RKO (cell line): ENCODE measurements around the gene CCDC187.
"Not testable (repeated sequence)": the region's sequence is repeated elsewhere in the genome, so short reads cannot be mapped to it uniquely, and the experiment has no call there.

Experiments
- DNase-seq: peaks from one replicate; pipeline ENCODE4 v3.0.0-alpha.2; 2016; ENCODE audit warnings: low spot score

CCDC187 gene

DNA sequence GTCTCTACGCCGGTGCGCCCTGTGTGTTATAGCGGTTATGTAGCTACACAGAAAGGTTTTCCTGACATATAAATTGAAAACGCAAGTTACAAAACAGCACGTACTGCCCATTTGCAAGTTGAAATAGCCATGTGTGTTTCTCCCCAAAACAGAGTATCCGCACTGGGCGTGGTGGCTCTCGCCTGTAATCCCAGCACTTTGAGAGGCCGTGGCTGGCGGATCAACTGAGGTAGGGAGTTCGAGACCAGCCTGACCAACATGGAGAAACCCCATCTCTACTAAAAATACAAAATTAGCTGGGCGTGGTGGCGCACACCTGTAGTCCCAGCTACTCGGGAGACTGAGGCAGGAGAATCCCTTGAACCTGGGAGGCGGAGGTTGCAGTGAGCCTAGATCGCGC lies 37.3 kb downstream of the CCDC187 start:
- DNase-seq, result not testable (repeated sequence)

DNA sequence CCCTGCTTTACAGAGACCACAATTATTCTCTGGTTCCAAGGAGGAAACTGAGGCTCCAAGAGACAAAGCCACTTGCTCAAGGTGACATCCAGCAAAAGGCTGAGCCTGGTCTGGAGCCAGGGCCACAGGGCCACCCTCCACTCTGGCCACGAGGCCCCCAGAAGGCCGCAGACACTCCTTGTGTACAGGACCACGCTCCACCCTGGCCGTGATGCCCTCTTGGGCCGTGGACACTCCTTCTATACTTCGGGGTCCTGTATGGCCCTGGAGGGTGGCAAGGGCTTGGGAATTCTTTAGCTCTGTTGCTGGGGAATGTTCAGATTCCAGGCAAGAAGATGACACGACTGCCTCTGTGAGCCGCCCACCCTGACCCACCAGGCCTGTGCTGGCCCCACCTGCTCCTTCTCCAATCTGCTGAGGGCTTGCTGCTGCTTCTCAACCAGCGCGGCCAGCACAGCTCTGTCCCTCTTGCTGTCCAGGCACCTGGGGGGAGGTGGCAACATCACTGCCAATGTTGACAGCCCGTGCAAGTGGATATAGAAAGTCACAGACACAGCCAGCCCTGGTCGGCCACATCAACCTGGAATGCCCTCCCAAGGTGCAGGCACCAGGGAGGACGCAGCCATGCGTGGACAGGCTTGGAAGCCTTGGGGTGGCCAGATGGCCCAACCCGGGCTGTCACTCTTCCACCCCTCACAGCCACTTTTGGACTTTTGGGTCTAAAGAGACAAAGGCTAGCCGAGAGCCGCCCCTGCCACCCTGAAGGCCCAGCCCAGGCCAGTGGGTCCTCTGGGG lies 38.1 kb downstream of the CCDC187 start:
- no peak for DNase-seq

DNA sequence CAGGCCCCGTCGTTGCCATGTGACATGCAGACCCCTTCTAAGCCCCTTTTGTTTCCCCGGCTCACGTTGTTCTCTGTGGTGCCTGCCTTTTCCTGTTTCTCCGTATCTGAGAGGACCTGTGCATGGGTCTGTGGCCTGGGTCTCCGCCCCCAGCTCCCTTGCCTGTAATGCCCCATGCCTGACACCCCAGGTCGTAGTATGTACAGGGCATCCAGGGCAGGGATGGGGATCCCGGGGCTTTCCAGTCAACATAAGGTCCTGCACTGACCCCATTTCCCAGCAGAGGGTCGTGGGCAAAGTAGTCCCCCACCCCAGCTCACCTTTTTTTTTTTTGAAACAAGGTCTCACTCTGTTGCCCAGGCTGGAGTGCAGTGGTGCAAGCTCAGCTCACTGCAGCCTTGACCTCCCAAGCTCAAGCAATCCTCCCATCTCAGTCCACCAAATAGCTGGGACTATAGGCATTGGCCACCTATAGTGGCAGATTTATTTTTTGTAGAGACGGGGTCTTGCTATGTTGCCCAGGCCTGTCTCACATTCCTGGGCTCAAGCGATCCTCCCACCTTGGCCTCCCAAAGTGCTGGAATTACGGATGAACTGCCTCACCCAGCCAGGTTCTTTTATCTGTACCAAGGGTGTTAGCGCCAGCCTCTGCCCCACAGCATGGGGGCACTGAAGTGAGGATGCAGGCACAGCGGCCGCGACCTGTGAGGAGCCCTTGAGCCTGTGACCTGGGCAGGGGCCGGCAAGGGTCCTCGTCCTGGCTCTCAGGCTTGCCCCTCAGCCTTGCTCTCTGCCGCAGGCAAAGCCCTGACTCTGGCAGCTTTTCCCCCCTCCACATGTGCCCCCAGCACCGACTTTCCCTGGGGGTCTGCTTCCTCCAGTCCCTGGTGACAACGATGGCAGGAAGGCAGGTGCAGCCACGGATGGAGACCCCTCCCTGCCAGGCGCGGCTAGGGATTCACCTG lies 39.2 kb downstream of the CCDC187 start:
- DNase-seq, result no peak

DNA sequence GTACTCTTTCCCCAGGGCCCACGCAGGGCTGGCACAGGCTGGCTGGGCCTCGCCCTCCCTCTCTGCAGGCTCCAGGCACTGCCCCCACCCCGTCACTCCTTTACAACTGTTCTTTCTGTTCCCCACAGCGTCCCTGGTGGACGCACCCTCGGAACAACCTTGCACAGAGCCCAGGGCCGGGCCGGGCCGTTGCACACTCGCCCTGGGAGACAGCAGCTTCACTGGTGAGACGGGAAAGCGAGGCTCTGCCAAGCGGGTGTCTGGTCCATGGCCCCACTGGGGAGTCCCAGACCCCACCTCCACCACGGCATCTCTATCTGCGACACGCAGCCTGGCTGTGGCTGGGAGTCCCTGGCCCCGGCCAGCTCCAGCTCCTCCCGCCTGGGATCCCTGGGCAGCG lies 39.9 kb downstream of the CCDC187 start:
- no peak for DNase-seq

DNA sequence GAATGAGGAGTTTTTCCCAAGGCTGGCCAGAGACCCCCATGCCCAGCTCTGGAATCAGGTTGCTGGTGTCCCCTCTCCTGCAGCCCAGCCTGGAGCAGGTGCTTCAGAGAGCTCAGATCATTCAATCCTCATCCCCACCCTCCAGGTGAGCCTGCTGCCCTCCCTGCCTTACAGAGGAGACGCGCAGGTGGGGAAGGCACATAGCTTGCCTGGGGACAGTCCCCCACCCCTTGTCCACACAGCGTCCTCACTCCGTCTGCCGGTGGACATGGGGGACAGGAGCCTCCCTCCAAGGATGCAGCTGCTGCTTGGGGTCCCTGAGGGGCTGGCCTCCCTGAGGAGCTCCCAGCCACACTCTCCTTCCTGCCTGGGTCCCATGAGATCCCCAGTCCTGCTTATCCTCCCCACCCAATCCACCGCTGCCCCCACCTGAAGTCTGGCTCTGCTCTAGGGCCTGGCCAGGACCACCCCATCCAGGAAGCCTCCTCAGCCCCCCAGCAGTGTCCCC lies 41.2 kb downstream of the CCDC187 start:
- no peak for DNase-seq

DNA sequence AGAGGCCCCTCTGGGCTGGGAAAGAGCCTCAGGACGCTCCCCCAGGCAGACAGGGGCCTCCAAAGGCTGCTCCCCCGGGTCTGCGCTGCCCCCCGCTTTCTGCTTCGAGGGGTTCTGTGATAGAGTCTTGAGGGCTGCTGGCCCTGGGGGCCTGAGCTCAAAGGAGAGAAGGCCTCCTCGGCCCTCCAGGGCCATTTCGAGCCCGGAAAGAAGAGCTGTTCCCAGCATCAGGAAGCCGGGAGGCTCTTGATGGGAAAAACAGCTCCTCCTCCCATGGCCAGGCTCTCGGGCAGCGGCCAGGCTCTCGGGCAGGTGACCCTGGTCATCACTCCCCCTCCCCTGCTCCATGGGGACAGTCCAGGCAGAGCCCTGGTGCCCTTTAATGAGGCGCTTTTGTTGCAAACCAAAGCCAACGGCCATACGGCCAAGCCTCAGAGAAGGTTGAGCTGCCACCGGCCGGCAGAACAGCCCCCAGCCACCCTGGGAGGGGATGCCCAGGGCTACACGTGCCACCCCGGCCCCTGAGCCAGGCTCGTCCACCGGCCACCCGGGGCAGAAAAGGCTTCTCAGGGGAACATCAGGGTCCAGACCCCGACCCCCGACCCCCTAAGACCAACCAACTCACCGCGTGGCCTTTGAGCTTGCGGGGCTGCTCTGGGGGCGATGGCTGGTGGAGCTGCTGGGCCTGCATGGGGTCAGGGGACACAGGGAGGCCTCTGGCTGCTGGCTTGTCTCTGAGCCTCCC lies 42.0 kb downstream of the CCDC187 start:
- DNase-seq, result no peak

DNA sequence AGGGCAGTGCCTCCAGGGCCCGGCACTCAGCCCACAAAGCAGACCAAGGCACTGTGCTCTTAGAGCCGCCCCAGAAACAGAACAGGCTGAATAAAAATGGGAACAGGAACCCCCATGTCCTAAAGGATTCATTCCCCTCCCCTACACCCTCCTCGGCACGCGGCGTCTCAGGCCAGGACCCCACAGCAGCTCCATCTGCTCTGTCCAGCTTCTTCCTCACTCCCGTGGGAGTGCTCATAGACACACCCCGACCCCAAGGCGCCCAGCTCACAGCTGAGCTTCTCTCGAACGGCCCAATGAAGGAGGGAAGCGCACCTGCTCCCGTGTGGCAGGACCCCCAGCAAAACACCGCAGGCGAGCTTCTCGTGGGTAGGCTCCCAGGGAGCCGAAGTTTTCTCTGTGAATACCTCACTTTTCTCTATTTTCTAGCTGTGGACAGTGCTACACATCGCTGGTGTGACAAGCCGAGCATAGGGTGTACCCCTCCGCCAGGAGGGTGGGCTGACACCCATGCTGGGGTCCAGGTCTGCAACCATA lies 42.9 kb downstream of the CCDC187 start:
- DNase-seq, result no peak

DNA sequence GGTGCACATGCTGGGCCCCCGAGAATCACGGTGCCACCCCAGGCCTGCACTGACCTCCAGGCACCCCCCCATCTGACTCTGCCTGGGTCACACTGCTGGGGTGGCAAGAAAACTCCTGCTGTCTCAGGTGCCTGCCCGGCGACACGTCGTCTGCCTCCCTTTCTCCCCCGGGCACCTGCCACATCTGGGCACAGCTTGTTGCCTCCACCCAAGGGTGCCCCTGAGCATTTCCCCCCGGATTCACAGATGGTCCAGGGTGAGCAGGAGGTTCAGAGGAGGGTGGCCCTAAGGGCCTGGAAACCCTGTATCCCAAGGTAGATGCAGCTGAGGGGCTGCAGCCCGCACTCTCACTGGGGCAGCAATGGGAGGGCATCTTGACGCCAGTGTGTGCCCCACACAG lies 43.4 kb downstream of the CCDC187 start:
- DNase-seq, result no peak

DNA sequence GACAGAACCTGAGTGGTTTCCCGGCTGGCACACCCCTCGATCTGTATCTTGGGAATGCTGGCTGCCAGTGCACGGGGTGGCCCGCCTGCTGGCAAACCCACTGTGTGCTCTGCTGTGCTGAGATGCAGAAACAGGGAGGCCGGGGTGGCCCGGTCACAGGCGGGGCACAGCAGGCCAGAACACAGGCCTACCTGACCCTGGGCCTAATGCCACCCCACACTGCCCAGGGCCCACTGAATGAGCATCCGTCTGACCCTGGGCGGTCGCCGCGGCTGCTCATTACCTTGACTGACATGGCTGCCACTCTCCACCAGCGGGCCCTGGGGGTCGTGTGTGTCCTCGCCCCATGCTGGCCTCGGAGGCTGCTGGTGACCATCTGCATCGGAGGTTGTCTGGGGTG lies 44.1 kb downstream of the CCDC187 start:
- DNase-seq, result no peak

DNA sequence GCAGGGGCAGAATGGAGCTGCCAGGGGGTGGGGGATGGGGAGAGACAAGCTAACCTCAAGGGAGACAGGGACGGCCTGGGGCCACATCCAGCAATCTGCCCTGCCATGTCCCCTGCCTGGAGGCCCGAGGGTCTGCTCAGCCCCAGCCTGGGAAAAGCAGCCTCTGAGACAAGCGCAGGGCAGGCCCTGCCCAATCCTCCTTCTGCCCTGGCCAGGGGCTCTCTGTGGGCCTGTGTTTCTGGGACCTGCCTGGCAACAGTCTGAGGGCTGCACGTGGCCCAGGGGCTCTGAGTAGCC lies 44.4 kb downstream of the CCDC187 start:
- DNase-seq, result no peak

DNA sequence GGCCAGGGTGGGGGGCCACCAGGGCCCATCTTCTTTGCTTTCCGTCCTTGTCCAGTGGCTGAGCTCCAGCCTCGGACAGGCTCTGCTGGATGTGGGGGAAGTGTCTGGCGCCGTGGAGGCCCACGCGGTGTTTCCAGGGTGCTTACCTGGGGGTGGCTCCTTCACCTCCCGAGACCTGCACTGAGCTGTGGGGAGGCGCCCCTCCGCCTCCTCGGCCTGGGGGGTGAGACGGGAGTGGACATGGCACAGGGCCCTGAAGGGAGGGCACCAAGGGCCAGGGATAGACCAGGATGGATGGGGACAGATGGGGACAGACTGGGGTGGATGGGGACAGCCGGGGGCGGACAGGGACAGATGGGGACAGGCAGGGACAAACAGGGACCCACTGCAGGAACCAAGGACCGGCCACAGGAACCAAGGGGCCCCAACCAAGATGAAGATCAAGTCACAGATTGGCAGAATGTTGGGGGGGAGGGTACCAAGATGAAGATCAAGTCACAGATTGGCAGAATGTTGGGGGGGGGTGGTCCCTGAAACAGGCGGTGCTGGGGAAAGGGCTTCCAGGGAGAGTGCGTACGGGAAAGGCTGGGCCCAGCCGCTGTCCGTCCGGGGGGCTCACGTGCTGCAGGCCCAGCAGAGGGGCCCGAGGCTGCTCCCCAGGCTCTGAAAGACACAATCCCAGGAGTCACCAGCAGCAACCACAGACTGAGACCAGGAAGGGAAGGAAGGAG lies 44.9 kb downstream of the CCDC187 start:
- no peak for DNase-seq

DNA sequence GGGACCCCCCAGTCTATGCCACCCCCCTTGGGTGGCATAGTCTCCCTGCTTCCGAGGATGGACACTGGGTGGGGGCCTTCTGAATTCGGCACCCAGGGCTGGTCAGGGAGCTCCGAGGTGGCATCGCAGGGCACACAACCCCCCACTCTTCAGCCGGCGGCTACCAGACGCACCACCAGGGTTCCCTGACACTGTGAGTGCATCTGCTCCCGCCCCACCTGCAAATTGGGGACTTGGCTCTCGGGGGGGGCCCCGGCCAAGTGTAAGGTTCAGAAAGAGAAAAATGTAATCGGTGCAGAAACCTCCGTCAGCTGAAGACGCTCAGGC lies 45.6 kb downstream of the CCDC187 start:
- no peak for DNase-seq

DNA sequence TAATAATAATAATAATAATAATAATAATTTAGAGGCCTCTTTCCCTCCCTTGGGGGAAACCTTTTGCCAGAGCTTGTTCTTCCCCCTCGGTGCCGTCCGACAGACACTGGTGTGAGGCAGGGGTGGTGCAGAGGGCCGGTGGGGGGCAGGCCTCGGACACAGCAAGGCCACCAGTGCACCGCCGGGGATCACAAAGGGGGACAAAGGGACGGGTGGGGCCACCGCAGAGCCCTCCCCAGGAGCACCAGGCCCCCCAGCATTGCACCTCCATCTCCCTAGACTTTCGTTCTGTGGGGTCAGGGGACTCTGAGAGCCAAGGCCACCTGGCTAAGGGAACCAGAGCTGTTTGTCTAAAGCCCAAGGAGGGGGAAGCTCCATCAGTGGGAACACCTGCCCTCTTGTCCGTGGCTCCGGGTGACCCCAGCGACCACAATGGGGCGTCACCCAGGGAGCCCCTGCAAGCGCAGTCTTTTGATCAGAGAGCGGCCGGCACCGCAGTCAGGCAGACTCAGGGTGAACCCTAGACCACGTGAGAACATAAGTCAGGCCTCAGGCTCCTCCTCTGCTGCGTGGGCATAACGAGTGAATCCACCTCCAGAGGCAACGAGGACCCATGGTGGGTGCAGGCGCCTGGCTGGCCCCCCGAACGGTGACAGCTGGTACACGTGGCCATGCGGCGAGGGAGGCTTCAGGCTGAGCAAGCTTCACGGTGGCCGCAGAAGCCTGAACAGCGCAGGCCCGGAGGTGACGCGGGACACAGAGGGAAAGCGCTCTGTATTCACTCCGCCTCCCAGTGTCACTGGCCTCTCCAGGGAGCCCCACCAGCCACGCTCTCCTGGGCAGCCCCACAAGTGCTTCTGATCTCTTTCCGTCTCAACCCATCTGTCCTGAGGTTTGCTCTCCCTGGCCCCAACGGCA lies 46.3 kb downstream of the CCDC187 start:
- no peak for DNase-seq

DNA sequence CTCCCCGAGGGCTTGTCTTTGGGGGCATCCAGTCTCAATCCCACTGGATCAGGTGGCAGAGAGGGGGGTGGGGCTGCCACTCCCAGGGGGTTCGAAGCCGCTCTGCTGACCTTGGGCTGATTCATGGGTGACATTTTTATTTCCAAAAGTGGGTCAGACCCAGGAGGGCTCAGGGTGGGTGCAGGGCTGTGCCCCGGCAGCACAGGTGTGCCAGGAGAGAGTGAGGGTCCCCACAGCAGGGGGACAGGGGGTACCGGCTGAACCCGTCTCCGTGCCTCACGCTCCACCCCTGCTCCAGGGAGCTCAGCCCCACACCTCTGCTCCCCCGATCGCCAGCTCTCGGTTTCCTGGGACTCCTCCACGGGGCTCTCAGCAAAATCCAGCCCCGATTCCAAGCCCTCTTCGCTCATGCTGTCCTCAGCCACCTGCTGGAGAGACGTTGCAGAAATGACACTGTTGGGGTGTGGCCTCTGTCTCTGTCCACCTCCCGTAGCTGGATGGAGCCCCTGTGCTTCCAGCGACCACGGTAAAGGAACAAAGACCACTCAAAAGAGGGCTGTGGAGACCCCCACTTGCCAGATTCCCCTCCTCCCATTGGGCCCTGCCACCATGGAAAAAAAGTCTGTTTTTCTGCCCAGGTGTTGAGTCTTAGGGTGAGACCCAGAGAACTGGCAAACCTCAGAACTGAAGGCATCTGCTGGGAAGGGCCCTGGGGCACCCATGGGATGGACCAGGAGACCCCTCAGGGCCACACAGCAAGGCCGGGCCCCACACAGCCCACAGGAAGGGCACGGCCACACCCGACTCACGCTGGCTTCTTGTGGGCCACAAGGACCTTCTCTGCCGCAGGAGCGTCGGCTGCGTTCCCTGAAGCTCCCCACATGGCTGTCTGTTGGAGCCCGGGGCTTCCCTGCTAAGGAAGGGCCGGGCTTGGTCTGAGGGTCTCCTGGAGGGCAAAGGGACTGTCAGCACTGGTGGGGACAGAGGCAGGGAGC lies 47.7 kb downstream of the CCDC187 start:
- DNase-seq, result no peak

DNA sequence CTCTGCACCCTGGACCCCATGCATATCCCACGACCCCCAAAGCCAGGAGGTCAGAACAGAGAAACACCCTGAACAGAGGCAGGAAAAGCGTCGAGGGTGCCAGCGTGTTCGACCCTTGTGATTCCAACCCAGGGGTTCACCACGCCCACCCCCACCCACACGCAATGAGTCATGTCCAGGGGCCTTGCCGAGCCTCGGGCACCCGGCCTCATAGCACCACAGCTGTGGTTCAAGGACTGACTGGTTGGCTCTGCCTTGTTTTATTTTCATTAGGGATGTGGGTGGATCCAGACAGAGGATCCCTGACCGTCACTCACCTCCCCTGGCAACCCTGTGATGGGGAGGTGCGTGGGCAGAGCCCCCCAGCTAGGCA lies 48.7 kb downstream of the CCDC187 start:
- peak; percentile 56 for DNase-seq

DNA sequence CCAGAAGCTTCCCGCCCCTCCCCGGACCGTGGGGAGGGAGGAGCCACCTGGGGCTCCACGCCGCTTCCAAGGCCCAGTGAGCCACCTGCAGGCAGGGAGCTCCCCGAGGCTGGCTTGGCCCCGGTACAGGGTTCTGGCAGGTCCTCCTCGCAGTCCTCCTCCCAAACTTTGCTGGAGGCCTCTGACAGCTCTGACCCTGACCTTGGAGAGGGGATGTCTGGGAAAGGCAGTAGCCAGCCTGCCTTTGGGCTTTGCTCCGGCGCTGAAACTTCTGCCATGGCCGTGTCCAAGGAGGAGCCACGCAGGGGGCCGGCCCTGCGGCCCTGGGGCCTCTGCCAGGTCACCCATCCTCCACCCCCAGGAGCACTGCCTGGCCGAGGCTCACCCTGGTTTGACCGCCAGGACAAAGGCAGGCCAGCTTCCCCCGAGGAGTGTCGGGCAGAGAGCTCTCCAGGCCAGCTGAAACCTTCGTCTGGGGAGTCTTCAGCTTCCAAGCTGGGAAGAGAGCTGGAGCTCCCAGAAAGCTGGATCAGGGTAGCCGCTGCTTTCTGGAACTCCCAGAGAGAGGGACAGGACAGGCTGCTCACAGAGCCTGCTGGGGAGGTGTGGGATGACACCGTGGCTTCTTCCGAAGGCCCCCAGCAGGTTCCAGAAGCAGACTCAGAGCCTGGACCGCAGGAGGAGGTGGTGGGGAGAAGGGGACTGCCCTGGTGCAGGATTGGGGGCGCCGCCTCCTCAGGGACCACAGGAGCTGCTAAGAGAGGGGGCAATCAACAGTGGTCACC lies 49.3 kb downstream of the CCDC187 start:
- DNase-seq, result no peak

DNA sequence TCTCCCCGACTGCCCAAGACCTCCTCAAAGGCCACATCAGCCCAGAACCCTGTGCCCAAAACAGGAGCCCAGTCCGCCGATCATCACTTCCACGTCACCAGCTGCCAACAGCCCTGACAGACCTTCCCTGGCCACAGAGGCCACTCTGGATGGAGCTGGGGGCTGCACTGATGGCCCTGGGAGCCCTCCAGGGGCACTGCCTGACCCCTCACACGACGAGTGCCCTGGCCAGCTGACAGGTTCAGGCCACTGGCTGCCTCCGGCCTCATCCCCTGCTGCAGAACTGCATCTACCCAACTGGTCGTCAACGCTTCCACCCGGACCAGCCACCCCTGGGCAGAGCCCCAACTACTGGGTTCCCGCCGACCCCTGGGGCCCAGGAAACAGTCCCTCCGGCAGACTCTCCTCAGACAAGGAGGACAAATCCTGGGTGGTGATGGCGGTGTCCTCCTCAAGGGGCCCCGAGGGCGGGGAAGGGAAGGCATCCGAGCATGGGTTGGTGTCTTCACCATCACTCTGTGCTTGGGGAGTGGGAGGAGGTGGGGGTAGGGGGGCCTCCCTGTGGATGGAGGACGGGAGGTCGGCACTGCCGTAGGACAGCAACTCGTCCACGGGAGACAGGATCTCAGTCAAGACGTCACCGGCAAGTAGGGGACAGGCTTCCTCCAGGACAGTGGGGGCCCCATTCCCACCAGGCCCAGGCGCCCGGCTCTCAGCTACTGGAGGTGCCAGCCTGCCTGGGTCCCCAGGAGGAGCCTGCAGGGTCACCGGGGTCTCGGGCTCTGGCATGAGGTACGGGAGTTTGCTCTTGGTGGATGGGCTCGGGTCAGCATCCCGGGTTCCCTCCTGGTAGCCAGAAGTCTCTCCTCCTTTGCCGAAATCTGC lies 50.4 kb downstream of the CCDC187 start:
- DNase-seq, result no peak

DNA sequence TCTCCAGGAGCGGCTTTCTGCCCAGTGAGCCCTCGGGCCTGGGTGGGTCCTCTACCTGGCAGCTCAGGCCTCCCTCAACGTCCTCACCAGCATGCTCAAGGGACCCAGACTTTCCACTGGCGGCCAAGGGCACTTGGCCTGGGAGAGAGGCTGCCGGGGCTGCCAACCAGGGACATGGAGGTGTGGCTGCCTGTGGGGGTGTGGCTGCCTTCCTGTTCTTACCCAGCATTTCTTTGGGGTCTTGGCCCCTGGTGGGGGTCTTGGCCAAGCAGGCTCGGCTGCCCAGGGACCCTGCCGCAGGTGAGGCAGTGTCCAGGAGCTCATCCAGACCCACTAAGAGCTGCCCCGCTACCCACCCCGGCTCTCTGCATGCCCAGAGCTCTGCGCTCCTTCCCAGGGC lies 51.0 kb downstream of the CCDC187 start:
- no peak for DNase-seq
